ENCODE data around the gene PHOX2B.

The PHOX2B gene

DNA sequence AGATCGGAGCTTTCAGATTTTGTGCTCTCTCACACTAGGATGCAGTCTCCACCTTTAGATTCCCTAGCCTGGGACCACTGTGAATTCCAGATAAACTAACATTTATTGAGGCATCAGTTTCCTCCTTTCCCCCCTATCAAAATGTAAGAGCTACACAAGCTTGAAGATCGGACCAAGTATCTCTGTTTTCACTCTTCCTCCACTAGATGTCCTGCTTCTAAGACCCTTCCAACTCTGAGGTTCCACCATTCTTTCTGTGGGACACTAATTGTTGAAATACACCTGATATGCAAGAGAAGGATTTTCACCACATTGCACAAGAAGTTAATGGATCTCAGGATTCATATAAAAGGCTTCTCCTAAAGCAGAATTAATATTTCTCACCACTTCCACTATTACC is 43.0 kb upstream of the PHOX2B start:
- CTCF ChIA-PET = interaction anchor here (0.8 kb wide), 1 partner anchor 79 kb away, joined by 3 read pairs; no protein-coding TSS in a partner anchor
- TF ChIP-seq, protein P1, sequence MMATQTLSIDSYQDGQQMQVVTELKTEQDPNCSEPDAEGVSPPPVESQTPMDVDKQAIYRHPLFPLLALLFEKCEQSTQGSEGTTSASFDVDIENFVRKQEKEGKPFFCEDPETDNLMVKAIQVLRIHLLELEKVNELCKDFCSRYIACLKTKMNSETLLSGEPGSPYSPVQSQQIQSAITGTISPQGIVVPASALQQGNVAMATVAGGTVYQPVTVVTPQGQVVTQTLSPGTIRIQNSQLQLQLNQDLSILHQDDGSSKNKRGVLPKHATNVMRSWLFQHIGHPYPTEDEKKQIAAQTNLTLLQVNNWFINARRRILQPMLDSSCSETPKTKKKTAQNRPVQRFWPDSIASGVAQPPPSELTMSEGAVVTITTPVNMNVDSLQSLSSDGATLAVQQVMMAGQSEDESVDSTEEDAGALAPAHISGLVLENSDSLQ (IDR thresholded peaks at IDR 0.05) = no peak
- TF ChIP-seq SP1 (IDR thresholded peaks at IDR 0.05) = no peak
- TF ChIP-seq NFRKB (IDR thresholded peaks at IDR 0.05) = no peak
- no peak for TF ChIP-seq TARDBP (IDR thresholded peaks at IDR 0.05)
- no peak for TF ChIP-seq ELF4 (IDR thresholded peaks at IDR 0.05)
- no peak for TF ChIP-seq FOXM1 (IDR thresholded peaks at IDR 0.05; ENCODE audit: borderline replicate concordance)
- no peak for TF ChIP-seq SUZ12 (IDR thresholded peaks at IDR 0.05)
- TF ChIP-seq ZNF384 (IDR thresholded peaks at IDR 0.05) = no peak
- no peak for TF ChIP-seq LEF1 (IDR thresholded peaks at IDR 0.05; ENCODE audit: borderline replicate concordance)
- no peak for TF ChIP-seq FOXA1 (IDR thresholded peaks at IDR 0.05)
- TF ChIP-seq BHLHE40 (IDR thresholded peaks at IDR 0.05; ENCODE audit: borderline replicate concordance) = no peak
- TF ChIP-seq FOXK2 (IDR thresholded peaks at IDR 0.05) = no peak
- no peak for TF ChIP-seq ARNT (IDR thresholded peaks at IDR 0.05)
- no peak for DNase-seq (ENCODE audit: extremely low spot score)
- POLR2A ChIA-PET = no interaction called here

DNA sequence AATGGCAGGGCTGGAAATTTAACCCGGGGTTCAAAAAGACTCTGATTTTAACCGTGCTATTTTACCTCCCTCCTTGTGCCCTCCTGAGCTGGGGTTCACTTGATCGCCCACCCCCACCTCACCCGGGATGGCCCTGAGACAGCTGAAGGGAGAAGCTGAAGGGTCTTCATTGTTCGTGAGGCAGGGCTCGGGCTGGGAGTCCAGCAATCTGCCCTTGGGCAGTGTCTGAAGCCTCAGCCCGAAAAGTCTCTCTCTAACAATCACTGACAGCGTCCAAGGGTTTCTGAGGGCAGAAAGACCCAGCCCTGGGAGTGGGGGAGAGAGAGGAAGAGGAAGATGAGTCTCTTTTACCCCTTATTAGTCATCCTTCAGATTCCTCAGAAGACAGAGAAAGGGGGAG is 39.4 kb upstream of the PHOX2B start:
- no peak for DNase-seq (ENCODE audit: extremely low spot score)
- ChIA-PET POLR2A (interaction anchor here (0.6 kb wide), 1 partner anchor 196 kb away, joined by 7 read pairs; no protein-coding TSS in a partner anchor), CTCF (no interaction called here)

DNA sequence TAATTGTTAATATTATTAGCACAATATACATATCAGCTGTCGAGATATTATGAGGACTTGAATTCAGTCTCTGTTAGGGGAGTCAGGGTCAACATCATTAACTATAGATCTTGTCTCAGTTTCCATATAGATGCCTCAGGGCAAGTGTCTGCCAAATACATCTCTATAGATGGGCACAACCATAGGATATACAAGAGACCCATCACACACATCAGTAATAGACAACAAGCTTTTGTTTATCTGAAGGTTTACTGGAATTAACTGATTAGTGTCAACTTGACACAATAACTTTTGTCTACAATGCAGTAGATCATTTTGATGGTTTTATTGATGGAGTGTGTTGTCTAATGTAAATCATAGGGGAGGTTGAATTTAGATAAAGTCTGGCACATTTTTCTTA is 37.1 kb upstream of the PHOX2B start:
- DNase-seq (ENCODE audit: extremely low spot score) = no peak
- no peak for TF ChIP-seq TARDBP (IDR thresholded peaks at IDR 0.05)
- TF ChIP-seq BHLHE40 (IDR thresholded peaks at IDR 0.05; ENCODE audit: borderline replicate concordance) = no peak
- TF ChIP-seq LEF1 (IDR thresholded peaks at IDR 0.05; ENCODE audit: borderline replicate concordance) = no peak
- no peak for TF ChIP-seq CTBP1 (IDR thresholded peaks at IDR 0.05; ENCODE audit: borderline replicate concordance)
- no peak for TF ChIP-seq ZNF384 (IDR thresholded peaks at IDR 0.05)
- TF ChIP-seq, protein P1 (IDR thresholded peaks at IDR 0.05) = no peak
- TF ChIP-seq FOXM1 (IDR thresholded peaks at IDR 0.05; ENCODE audit: borderline replicate concordance) = no peak
- TF ChIP-seq ELF4 (IDR thresholded peaks at IDR 0.05) = no peak
- TF ChIP-seq FOXA1 (IDR thresholded peaks at IDR 0.05) = no peak
- no peak for TF ChIP-seq HDGF (IDR thresholded peaks at IDR 0.05; ENCODE audit: borderline replicate concordance)
- no peak for TF ChIP-seq SP1 (IDR thresholded peaks at IDR 0.05)
- TF ChIP-seq NFRKB (IDR thresholded peaks at IDR 0.05) = no peak
- no peak for TF ChIP-seq ARNT (IDR thresholded peaks at IDR 0.05)
- TF ChIP-seq L3MBTL2 (conservative IDR thresholded peaks at IDR 0.05) = no peak
- no peak for TF ChIP-seq FOXK2 (IDR thresholded peaks at IDR 0.05)
- TF ChIP-seq SUZ12 (IDR thresholded peaks at IDR 0.05) = no peak
- ChIA-PET POLR2A (no interaction called here), CTCF (no interaction called here)

More for the DNA sequence above, 39.4 kb upstream of the PHOX2B start:
- TF ChIP-seq L3MBTL2 (conservative IDR thresholded peaks at IDR 0.05) = no peak
- no peak for TF ChIP-seq FOXK2 (IDR thresholded peaks at IDR 0.05)
- TF ChIP-seq LEF1 (IDR thresholded peaks at IDR 0.05; ENCODE audit: borderline replicate concordance) = no peak
- TF ChIP-seq, protein P1 (IDR thresholded peaks at IDR 0.05) = no peak
- TF ChIP-seq ARNT (IDR thresholded peaks at IDR 0.05) = no peak
- no peak for TF ChIP-seq SP1 (IDR thresholded peaks at IDR 0.05)
- no peak for TF ChIP-seq ELF4 (IDR thresholded peaks at IDR 0.05)
- TF ChIP-seq ZNF384 (IDR thresholded peaks at IDR 0.05) = no peak
- TF ChIP-seq SUZ12 (IDR thresholded peaks at IDR 0.05) = no peak
- no peak for TF ChIP-seq FOXM1 (IDR thresholded peaks at IDR 0.05; ENCODE audit: borderline replicate concordance)
- TF ChIP-seq FOXA1 (IDR thresholded peaks at IDR 0.05) = no peak
- TF ChIP-seq HDGF (IDR thresholded peaks at IDR 0.05; ENCODE audit: borderline replicate concordance) = no peak
- TF ChIP-seq TARDBP (IDR thresholded peaks at IDR 0.05) = no peak
- no peak for TF ChIP-seq CTBP1 (IDR thresholded peaks at IDR 0.05; ENCODE audit: borderline replicate concordance)
- no peak for TF ChIP-seq BHLHE40 (IDR thresholded peaks at IDR 0.05; ENCODE audit: borderline replicate concordance)
- no peak for TF ChIP-seq NFRKB (IDR thresholded peaks at IDR 0.05)

DNA sequence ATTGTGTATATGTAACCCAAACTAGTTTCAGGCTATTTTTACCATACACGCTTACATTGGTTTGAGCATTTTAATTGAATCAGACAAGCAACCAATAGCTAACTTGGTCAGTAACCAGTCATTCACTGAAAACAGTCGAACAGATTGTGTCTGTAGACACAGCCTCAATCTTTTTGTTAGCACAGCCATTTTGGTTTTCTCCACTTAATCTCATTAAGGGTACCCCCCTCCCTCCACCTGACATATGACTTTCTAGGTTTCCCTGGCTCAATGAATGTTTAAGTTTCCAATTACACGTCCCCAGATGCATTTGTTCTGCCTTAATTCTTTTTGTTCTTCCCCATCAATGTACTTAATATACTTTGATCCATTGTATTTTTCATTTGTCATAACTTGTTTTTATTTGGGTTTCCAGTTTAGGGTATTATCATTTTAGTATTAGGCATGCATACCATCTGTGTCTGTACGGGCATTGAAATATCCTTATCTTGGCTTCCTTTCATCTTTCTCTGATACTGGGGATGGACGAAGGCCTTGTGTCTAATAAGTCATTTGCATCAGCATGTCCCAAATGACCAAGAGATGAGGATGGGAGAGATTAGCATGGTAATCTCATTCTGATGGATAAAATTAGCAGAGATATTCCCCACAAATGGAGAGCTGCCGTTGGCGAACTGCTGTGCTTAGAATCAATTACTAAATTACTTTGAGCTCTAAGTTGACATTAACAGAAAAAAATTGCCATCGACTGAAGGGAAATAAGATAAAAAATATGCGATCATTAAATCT is 35.9 kb upstream of the PHOX2B start:
- ChIA-PET POLR2A (no interaction called here), CTCF (interaction anchor here (0.7 kb wide), 1 partner anchor 30 kb away, joined by 3 read pairs; no protein-coding TSS in a partner anchor)

DNA sequence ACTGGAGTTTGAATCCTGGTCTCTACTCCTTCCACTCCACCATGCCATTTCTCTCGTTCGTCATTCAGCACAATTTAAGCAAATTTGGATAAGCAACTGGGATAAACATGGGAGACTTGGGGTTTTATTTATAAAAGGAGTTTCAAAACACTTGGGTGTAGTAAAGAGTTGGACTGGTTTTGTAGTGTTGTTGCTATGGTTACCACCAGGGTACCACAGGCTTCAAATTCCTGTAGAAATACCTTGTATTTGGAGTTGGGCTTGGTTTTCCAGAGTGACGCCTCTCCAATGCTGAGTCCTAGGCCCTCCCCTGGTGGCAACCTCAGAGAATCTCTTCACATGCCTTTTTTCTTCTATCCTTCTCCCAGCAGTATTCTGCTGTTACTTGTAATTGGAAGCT is 27.9 kb upstream of the PHOX2B start:
- CTCF ChIA-PET = interaction anchor here (0.6 kb wide), 1 partner anchor 181 kb away, joined by 5 read pairs; no protein-coding TSS in a partner anchor
- TF ChIP-seq, protein P1 (IDR thresholded peaks at IDR 0.05) = no peak
- TF ChIP-seq LEF1 (IDR thresholded peaks at IDR 0.05; ENCODE audit: borderline replicate concordance) (no peak), FOXA1 (IDR thresholded peaks at IDR 0.05) (no peak), SUZ12 (IDR thresholded peaks at IDR 0.05) (no peak), ZNF384 (IDR thresholded peaks at IDR 0.05) (no peak), L3MBTL2 (conservative IDR thresholded peaks at IDR 0.05) (no peak), TARDBP (IDR thresholded peaks at IDR 0.05) (no peak), FOXM1 (IDR thresholded peaks at IDR 0.05; ENCODE audit: borderline replicate concordance) (no peak), ELF4 (IDR thresholded peaks at IDR 0.05) (no peak), BHLHE40 (IDR thresholded peaks at IDR 0.05; ENCODE audit: borderline replicate concordance) (no peak), SP1 (IDR thresholded peaks at IDR 0.05) (no peak)
- POLR2A ChIA-PET = no interaction called here
- no peak for DNase-seq (ENCODE audit: extremely low spot score)

More for the DNA sequence above, 35.9 kb upstream of the PHOX2B start:
- DNase-seq (ENCODE audit: extremely low spot score) = no peak
- TF ChIP-seq, protein P1 (IDR thresholded peaks at IDR 0.05) = no peak
- TF ChIP-seq SUZ12 (IDR thresholded peaks at IDR 0.05) (no peak), LEF1 (IDR thresholded peaks at IDR 0.05; ENCODE audit: borderline replicate concordance) (no peak)

All from HEK293T (cell line).